HFFc6 (cell line): ENCODE data around the gene BBOX1. TPM values are rescaled to one million over a fixed set of nuclear protein-coding genes. Genes with fewer than 3 reads are reported as not detected.

Experiments used
- DNase-seq: peaks from one replicate; pipeline ENCODE4 v3.0.0-alpha.2; 2018
- H3K27ac Mint-ChIP-seq: 2 replicates; pipeline ENCODE4 v1.8.0; 2020; ENCODE audit warnings: mild to moderate bottlenecking, mixed read lengths
- H3K27me3 Mint-ChIP-seq: 2 replicates; pipeline ENCODE4 v1.8.0; 2021; ENCODE audit warnings: mild to moderate bottlenecking, moderate library complexity, mixed read lengths; ENCODE audit not compliant: insufficient read depth
- H3K36me3 Mint-ChIP-seq: 2 replicates; pipeline ENCODE4 v1.8.0; 2021; ENCODE audit warnings: low read depth, mixed read lengths
- H3K4me1 Mint-ChIP-seq: 2 replicates; pipeline ENCODE4 v1.8.0; 2020; ENCODE audit warnings: low read depth, mixed read lengths
- H3K4me3 Mint-ChIP-seq: 2 replicates; pipeline ENCODE4 v1.8.0; 2020; ENCODE audit warnings: mild to moderate bottlenecking, moderate library complexity, mixed read lengths
- H3K9me3 Mint-ChIP-seq: 2 replicates; pipeline ENCODE4 v1.8.0; 2020; ENCODE audit warnings: mild to moderate bottlenecking, mixed read lengths
- CTCF ChIP-seq: fragments of 200-600 bp; sonication (generic); IDR thresholded peaks from 2 replicates; pipeline ENCODE4 v1.5.0; 2021; ENCODE audit warnings: antibody characterized with exemption, mild to moderate bottlenecking
- total RNA-seq, 6 experiments: library from RNA; stranded (reverse); fragmentation: NEBNext Ultra II Directional; extraction: Animal tissue kit (Norgen Biotek cat#: 25700); gene quantifications; 2 replicates in 1 of 6; 3 replicates in 5 of 6; pipeline ENCODE4 v1.2.3, GENCODE V29; 2021

Gene BBOX1
- total RNA-seq, 6 experiments from 2014 or later, result not detected

DNA sequence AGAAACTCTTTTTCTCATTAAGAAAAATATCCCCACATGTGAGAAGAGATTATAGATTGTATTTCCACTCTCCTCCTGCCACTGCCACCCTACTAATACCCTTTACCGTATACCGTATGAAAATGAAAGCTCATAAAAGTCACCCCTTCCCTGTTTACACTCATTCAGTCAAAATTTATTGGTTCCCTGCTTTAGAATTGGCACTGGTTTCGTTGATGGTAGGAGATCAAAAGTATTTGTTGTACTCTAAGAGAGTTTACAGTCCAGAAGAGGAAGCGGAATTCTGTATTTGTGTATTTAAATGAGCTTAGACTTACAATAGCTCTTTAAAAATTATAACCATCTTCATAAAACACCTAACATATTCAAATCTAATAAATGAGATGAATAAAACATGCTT is 68.2 kb downstream of the BBOX1 start:
- Mint-ChIP-seq H3K27ac (no peak overlapping the region), H3K4me3 (no peak overlapping the region), H3K27me3 (no peaks in the 10 kb centered on the region), H3K4me1 (no peaks in the 10 kb centered on the region), H3K36me3 (no peaks in the 10 kb centered on the region), H3K9me3 (no peaks in the 10 kb centered on the region)
- no peak for DNase-seq
- no peak for TF ChIP-seq CTCF

GRCh38 chr11:27111896-27112295 is 71.3 kb downstream of the BBOX1 start:
- Mint-ChIP-seq H3K4me1 (no peaks in the 10 kb centered on the region), H3K36me3 (no peaks in the 10 kb centered on the region), H3K4me3 (no peak overlapping the region), H3K27me3 (no peaks in the 10 kb centered on the region), H3K27ac (no peak overlapping the region), H3K9me3 (no peaks in the 10 kb centered on the region)
- TF ChIP-seq CTCF, result no peak
- DNase-seq, result no peak

DNA sequence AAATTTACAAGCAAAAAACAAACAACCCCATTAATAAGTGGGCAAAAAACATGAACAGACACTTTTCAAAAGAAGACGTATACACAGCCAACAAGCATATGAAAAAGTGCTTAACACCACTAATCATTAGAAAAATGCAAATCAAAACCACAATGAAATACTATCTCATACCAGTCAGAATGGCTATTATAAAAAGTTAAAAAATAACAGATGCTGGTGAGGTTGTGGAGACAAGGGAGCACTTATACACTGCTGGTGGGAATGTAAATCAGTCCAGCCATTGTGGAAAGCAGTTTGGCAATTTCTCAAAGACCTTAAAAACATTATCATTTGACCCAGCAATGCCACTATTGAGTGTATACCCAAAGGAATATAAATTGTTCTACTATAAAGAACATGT is 72.3 kb downstream of the BBOX1 start:
- no peak for TF ChIP-seq CTCF
- Mint-ChIP-seq H3K36me3 (no peaks in the 10 kb centered on the region), H3K27ac (no peak overlapping the region), H3K4me1 (peaks cover 1% of the 10 kb centered on the region; the same call in 1 of the 2 replicates), H3K4me3 (no peak overlapping the region), H3K27me3 (no peaks in the 10 kb centered on the region), H3K9me3 (no peaks in the 10 kb centered on the region)
- DNase-seq, result no peak

GRCh38 chr11:27115051-27115650 is 74.5 kb downstream of the BBOX1 start:
- Mint-ChIP-seq H3K27me3 (no peaks in the 10 kb centered on the region), H3K4me3 (no peak overlapping the region), H3K36me3 (no peaks in the 10 kb centered on the region), H3K9me3 (no peaks in the 10 kb centered on the region), H3K4me1 (peaks cover 18% of the 10 kb centered on the region), H3K27ac (no peak overlapping the region)
- DNase-seq, result no peak
- TF ChIP-seq CTCF, result no peak

DNA sequence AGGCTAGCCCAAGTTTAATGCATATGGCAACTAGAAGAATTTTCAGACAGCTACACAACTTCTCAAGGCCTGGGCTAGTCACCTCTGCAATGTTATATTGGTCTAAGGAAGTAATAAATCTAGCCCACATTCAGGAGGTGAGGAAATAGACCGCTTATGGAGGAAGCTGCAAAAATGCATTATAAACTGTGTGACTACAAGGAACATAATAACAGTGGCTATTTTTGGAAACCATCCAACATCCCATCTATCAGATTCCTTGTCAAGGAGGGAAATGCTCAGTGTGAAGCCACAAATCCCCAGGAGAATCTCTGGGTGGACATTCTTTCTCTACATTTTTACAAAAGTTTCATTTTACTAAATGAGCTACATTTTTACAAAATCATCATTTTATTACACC is 76.1 kb downstream of the BBOX1 start:
- Mint-ChIP-seq H3K9me3 (no peaks in the 10 kb centered on the region), H3K4me1 (peaks cover 21% of the 10 kb centered on the region), H3K36me3 (no peaks in the 10 kb centered on the region), H3K27ac (no peak overlapping the region), H3K4me3 (no peak overlapping the region), H3K27me3 (no peaks in the 10 kb centered on the region)
- no peak for TF ChIP-seq CTCF
- DNase-seq, result no peak

- Mint-ChIP-seq H3K4me1 (peaks cover 29% of the 10 kb centered on the region), H3K4me3 (no peak overlapping the region), H3K27ac (no peak overlapping the region)
Measured at GRCh38 chr11:27118371-27118770, 77.8 kb downstream of the BBOX1 start.

More at GRCh38 chr11:27118371-27118770, 77.8 kb downstream of the BBOX1 start:
- peak; percentile 3 for DNase-seq
- no peaks in the 10 kb centered on the region for H3K36me3 Mint-ChIP-seq
- no peaks in the 10 kb centered on the region for H3K9me3 Mint-ChIP-seq
- no peak for TF ChIP-seq CTCF
- no peaks in the 10 kb centered on the region for H3K27me3 Mint-ChIP-seq
